ENCODE results near the gene SOX8. TPM values are rescaled to one million over a fixed set of nuclear protein-coding genes. Genes with fewer than 3 reads are reported as not detected.

SOX8 gene
- total and polyA plus RNA-seq, 2 experiments from 2014 or later: 5.7 to 26.2 TPM

DNA sequence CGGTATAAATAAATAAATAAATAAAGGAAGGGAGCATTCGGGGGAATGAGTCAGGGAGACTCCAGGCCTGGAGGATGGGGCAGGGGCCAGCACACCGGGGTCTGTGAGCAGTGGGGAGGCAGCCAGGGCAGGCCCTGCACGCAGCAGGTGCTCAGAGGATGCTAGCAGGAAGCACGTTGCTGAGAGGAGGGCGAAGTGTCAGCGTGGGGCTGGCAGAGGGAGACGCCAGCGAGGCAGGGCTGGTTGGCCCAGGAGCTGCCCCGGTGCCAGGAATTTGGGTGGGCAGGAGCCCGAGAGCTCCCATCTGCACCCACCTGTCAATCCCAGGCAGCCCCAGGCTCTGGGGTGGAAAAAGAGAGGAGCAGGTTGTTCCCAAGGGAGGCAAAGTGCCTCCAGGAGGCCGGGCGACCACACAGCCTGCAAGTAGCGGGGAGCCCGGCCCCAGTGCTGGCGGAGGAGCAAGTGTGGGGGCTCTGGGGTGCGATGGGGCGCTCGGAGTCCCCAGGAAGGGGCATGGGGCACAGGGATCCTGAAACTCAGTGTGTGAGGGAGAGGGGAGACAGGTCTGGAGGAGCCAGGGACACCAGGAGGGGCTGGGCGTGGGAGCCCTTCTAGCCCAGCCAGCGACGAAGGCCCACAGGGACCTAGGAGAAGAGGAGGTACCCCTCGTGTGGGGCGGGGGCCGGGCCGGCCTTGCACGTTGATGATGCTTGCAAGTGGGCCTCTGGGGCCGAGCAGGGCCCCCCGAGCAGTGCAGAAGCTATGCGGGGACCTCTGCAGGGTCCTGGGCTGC is 28.0 kb downstream of the SOX8 start:
- no peaks in the 10 kb centered on the region for H3K36me3 ChIP-seq (ENCODE audit: insufficient read depth)
- H3K27me3 Mint-ChIP-seq (ENCODE audit: insufficient read depth, low read depth, poor library complexity): peaks cover 9% of the 10 kb centered on the region
- H3K4me1 ChIP-seq (ENCODE audit: insufficient read depth): no peaks in the 10 kb centered on the region
- no peak overlapping the region for H3K27ac Mint-ChIP-seq
- H3K9me3 Mint-ChIP-seq: no peaks in the 10 kb centered on the region
- no peak overlapping the region for H3K4me3 ChIP-seq
- no peak overlapping the region for H3K27ac ChIP-seq (ENCODE audit: low read depth)
- TF ChIP-seq EZH2 (IDR thresholded peaks at IDR 0.05; ENCODE audit: low read depth, unreplicated experiment) (no peak), JUNB (IDR thresholded peaks at IDR 0.05; ENCODE audit: unreplicated experiment) (no peak), POLR2AphosphoS5 (IDR thresholded peaks at IDR 0.05; ENCODE audit: low read depth) (no peak), EZH2phosphoT487 (IDR thresholded peaks at IDR 0.05; ENCODE audit: unreplicated experiment) (no peak), NANOG (IDR thresholded peaks at IDR 0.05; ENCODE audit: borderline replicate concordance) (no peak), ZNF331 (CRISPR knock-in tag; IDR thresholded peaks at IDR 0.05; ENCODE audit: low read depth) (no peak), CREB1 (CRISPR knock-in tag; IDR thresholded peaks at IDR 0.05; ENCODE audit: low read depth) (no peak), STAT1 (IDR thresholded peaks at IDR 0.05; ENCODE audit: unreplicated experiment) (no peak), ZNF114 (CRISPR knock-in tag; IDR thresholded peaks at IDR 0.05) (no peak)
- TF ChIP-seq, protein P1, sequence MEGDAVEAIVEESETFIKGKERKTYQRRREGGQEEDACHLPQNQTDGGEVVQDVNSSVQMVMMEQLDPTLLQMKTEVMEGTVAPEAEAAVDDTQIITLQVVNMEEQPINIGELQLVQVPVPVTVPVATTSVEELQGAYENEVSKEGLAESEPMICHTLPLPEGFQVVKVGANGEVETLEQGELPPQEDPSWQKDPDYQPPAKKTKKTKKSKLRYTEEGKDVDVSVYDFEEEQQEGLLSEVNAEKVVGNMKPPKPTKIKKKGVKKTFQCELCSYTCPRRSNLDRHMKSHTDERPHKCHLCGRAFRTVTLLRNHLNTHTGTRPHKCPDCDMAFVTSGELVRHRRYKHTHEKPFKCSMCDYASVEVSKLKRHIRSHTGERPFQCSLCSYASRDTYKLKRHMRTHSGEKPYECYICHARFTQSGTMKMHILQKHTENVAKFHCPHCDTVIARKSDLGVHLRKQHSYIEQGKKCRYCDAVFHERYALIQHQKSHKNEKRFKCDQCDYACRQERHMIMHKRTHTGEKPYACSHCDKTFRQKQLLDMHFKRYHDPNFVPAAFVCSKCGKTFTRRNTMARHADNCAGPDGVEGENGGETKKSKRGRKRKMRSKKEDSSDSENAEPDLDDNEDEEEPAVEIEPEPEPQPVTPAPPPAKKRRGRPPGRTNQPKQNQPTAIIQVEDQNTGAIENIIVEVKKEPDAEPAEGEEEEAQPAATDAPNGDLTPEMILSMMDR (conservative IDR thresholded peaks at IDR 0.05; ENCODE audit: low read depth in 2 of 2): no peak
- TF ChIP-seq, protein P2, sequence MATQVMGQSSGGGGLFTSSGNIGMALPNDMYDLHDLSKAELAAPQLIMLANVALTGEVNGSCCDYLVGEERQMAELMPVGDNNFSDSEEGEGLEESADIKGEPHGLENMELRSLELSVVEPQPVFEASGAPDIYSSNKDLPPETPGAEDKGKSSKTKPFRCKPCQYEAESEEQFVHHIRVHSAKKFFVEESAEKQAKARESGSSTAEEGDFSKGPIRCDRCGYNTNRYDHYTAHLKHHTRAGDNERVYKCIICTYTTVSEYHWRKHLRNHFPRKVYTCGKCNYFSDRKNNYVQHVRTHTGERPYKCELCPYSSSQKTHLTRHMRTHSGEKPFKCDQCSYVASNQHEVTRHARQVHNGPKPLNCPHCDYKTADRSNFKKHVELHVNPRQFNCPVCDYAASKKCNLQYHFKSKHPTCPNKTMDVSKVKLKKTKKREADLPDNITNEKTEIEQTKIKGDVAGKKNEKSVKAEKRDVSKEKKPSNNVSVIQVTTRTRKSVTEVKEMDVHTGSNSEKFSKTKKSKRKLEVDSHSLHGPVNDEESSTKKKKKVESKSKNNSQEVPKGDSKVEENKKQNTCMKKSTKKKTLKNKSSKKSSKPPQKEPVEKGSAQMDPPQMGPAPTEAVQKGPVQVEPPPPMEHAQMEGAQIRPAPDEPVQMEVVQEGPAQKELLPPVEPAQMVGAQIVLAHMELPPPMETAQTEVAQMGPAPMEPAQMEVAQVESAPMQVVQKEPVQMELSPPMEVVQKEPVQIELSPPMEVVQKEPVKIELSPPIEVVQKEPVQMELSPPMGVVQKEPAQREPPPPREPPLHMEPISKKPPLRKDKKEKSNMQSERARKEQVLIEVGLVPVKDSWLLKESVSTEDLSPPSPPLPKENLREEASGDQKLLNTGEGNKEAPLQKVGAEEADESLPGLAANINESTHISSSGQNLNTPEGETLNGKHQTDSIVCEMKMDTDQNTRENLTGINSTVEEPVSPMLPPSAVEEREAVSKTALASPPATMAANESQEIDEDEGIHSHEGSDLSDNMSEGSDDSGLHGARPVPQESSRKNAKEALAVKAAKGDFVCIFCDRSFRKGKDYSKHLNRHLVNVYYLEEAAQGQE (IDR thresholded peaks at IDR 0.05; ENCODE audit: unreplicated experiment): no peak
- TF ChIP-seq, protein P3, sequence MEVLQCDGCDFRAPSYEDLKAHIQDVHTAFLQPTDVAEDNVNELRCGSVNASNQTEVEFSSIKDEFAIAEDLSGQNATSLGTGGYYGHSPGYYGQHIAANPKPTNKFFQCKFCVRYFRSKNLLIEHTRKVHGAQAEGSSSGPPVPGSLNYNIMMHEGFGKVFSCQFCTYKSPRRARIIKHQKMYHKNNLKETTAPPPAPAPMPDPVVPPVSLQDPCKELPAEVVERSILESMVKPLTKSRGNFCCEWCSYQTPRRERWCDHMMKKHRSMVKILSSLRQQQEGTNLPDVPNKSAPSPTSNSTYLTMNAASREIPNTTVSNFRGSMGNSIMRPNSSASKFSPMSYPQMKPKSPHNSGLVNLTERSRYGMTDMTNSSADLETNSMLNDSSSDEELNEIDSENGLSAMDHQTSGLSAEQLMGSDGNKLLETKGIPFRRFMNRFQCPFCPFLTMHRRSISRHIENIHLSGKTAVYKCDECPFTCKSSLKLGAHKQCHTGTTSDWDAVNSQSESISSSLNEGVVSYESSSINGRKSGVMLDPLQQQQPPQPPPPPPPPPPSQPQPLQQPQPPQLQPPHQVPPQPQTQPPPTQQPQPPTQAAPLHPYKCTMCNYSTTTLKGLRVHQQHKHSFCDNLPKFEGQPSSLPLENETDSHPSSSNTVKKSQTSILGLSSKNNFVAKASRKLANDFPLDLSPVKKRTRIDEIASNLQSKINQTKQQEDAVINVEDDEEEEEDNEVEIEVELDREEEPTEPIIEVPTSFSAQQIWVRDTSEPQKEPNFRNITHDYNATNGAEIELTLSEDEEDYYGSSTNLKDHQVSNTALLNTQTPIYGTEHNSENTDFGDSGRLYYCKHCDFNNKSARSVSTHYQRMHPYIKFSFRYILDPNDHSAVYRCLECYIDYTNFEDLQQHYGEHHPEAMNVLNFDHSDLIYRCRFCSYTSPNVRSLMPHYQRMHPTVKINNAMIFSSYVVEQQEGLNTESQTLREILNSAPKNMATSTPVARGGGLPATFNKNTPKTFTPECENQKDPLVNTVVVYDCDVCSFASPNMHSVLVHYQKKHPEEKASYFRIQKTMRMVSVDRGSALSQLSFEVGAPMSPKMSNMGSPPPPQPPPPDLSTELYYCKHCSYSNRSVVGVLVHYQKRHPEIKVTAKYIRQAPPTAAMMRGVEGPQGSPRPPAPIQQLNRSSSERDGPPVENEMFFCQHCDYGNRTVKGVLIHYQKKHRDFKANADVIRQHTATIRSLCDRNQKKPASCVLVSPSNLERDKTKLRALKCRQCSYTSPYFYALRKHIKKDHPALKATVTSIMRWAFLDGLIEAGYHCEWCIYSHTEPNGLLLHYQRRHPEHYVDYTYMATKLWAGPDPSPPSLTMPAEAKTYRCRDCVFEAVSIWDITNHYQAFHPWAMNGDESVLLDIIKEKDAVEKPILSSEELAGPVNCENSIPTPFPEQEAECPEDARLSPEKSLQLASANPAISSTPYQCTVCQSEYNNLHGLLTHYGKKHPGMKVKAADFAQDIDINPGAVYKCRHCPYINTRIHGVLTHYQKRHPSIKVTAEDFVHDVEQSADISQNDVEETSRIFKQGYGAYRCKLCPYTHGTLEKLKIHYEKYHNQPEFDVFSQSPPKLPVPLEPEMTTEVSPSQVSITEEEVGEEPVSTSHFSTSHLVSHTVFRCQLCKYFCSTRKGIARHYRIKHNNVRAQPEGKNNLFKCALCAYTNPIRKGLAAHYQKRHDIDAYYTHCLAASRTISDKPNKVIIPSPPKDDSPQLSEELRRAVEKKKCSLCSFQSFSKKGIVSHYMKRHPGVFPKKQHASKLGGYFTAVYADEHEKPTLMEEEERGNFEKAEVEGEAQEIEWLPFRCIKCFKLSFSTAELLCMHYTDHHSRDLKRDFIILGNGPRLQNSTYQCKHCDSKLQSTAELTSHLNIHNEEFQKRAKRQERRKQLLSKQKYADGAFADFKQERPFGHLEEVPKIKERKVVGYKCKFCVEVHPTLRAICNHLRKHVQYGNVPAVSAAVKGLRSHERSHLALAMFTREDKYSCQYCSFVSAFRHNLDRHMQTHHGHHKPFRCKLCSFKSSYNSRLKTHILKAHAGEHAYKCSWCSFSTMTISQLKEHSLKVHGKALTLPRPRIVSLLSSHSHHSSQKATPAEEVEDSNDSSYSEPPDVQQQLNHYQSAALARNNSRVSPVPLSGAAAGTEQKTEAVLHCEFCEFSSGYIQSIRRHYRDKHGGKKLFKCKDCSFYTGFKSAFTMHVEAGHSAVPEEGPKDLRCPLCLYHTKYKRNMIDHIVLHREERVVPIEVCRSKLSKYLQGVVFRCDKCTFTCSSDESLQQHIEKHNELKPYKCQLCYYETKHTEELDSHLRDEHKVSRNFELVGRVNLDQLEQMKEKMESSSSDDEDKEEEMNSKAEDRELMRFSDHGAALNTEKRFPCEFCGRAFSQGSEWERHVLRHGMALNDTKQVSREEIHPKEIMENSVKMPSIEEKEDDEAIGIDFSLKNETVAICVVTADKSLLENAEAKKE (CRISPR knock-in tag; IDR thresholded peaks at IDR 0.05): no peak
- TF ChIP-seq, protein P4, sequence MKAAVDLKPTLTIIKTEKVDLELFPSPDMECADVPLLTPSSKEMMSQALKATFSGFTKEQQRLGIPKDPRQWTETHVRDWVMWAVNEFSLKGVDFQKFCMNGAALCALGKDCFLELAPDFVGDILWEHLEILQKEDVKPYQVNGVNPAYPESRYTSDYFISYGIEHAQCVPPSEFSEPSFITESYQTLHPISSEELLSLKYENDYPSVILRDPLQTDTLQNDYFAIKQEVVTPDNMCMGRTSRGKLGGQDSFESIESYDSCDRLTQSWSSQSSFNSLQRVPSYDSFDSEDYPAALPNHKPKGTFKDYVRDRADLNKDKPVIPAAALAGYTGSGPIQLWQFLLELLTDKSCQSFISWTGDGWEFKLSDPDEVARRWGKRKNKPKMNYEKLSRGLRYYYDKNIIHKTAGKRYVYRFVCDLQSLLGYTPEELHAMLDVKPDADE (IDR thresholded peaks at IDR 0.05): no peak
- no peak overlapping the region for H3K4me3 Mint-ChIP-seq
- H3K79me2 ChIP-seq (replicated peaks; ENCODE audit: insufficient read depth): no peaks in the 10 kb centered on the region
- H2AFZ ChIP-seq: no peak overlapping the region
- H3K36me3 Mint-ChIP-seq (ENCODE audit: low read depth): no peaks in the 10 kb centered on the region
- no peak overlapping the region for H3K4me2 ChIP-seq
- no peaks in the 10 kb centered on the region for H3K9me2 ChIP-seq (ENCODE audit: insufficient read depth)
- H3K27me3 ChIP-seq (ENCODE audit: insufficient read depth): no peaks in the 10 kb centered on the region
- no peaks in the 10 kb centered on the region for H3K4me1 Mint-ChIP-seq
- no peak for DNase-seq (ENCODE audit: low spot score)
- H4K20me1 ChIP-seq (replicated peaks; ENCODE audit: insufficient read depth): no peaks in the 10 kb centered on the region
- no peak for ATAC-seq
- H3F3A ChIP-seq (replicated peaks; ENCODE audit: low read depth): no peaks in the 10 kb centered on the region
